Adrenal gland (tissue), 5 donors: ENCODE data around the gene SESN1.

Experiments
- POLR2A ChIP-seq, 2 donors: fragments of 450-650 bp; IDR thresholded peaks; one replicate each; pipeline ENCODE4 v1.6.1; 2017; ENCODE audit warnings: antibody characterized with exemption in 2 of 2, mild to moderate bottlenecking in 2 of 2, moderate library complexity in 1 of 2
- TF ChIP-seq, protein P1 (sequence below), 6 experiments: fragments of 450-650 bp in 4 of 6; fragments of 200-600 bp in 2 of 6; sonication (generic) in 1 of 6; IDR thresholded peaks; 1 replicate in 5 of 6; 2 replicates in 1 of 6; pipeline versions ENCODE4 v1.5.1 to v1.8.0; 2016 to 2021; ENCODE audit warnings: antibody characterized with exemption in 6 of 6, mild to moderate bottlenecking in 2 of 6, moderate library complexity in 1 of 6
- donor health status: DM: no; HTN: no; CAD: no.

DNA sequence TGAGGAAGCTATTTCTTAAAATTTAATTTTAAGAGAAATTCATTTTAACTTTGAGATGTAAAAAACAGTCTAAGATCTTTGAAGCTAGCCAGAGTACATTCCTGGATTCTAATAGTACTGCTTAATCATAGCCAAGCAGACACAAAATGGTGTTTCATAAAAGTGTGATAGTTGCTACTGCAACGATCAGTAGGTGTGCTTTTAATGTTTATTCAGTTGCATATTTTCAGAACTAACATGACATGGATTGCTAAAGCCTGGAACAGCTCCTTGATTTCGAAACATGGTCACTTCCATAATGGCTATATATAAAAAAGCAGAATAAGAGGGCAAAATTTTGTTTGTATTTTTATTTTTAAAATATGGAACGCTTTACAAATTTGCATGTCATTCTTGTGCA lies 35.5 kb downstream of the SESN1 start:
- TF ChIP-seq, protein P1, sequence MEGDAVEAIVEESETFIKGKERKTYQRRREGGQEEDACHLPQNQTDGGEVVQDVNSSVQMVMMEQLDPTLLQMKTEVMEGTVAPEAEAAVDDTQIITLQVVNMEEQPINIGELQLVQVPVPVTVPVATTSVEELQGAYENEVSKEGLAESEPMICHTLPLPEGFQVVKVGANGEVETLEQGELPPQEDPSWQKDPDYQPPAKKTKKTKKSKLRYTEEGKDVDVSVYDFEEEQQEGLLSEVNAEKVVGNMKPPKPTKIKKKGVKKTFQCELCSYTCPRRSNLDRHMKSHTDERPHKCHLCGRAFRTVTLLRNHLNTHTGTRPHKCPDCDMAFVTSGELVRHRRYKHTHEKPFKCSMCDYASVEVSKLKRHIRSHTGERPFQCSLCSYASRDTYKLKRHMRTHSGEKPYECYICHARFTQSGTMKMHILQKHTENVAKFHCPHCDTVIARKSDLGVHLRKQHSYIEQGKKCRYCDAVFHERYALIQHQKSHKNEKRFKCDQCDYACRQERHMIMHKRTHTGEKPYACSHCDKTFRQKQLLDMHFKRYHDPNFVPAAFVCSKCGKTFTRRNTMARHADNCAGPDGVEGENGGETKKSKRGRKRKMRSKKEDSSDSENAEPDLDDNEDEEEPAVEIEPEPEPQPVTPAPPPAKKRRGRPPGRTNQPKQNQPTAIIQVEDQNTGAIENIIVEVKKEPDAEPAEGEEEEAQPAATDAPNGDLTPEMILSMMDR (IDR thresholded peaks at IDR 0.05), result no peak
- no peak for TF ChIP-seq POLR2A (IDR thresholded peaks at IDR 0.05)
